Natural killer cell (primary cell): ENCODE data around the gene RSF1. TPM values are rescaled to one million over a fixed set of nuclear protein-coding genes. Genes with fewer than 3 reads are reported as not detected.
"Not testable (repeated sequence)": the region's sequence is repeated elsewhere in the genome, so short reads cannot be mapped to it uniquely, and the experiment has no call there.

Source experiments
- ATAC-seq, 3 donors: fragments of 150-1000 bp in 2 of 3; fragments of 200-7000 bp in 1 of 3; cut with Tn5 transposase; 1 replicate in 1 of 3; 2 replicates in 2 of 3; pipeline ENCODE4 v1.10.0; 2021; ENCODE audit warnings: mild to moderate bottlenecking in 2 of 3, moderate library complexity in 2 of 3
- DNase-seq, 2 donors: peaks; one replicate each; pipeline versions ENCODE4 v3.0.0 to v3.0.0-alpha.2; 2013 to 2021; ENCODE audit warnings: mixed read lengths in 1 of 2
- H3K27ac ChIP-seq: one replicate; pipeline ENCODE4 v1.5.1; 2013; ENCODE audit warnings: mild to moderate bottlenecking, low read length
- H3K27me3 ChIP-seq: one replicate; pipeline ENCODE4 v1.6.1; 2013; ENCODE audit warnings: low read length; ENCODE audit not compliant: control insufficient read depth, insufficient read depth
- H3K36me3 ChIP-seq: one replicate; pipeline ENCODE4 v1.6.1; 2013; ENCODE audit warnings: low read length; ENCODE audit not compliant: control insufficient read depth, insufficient read depth
- H3K4me1 ChIP-seq: one replicate; pipeline ENCODE4 v1.6.1; 2013; ENCODE audit warnings: low read length; ENCODE audit not compliant: control insufficient read depth, insufficient read depth
- H3K4me3 ChIP-seq: one replicate; pipeline ENCODE4 v1.5.1; 2013; ENCODE audit warnings: low read length
- H3K9me3 ChIP-seq: one replicate; pipeline ENCODE4 v1.6.1; 2013; ENCODE audit warnings: low read length; ENCODE audit not compliant: control insufficient read depth, insufficient read depth
- H3K27ac Mint-ChIP-seq, 2 donors: one replicate each; pipeline ENCODE4 v1.8.0; 2022; ENCODE audit warnings: mild to moderate bottlenecking in 2 of 2, mixed read lengths in 2 of 2, moderate library complexity in 1 of 2
- H3K27me3 Mint-ChIP-seq, 2 donors: one replicate each; pipeline ENCODE4 v1.8.0; 2022; ENCODE audit warnings: low read depth in 2 of 2, mixed read lengths in 2 of 2
- H3K36me3 Mint-ChIP-seq: one replicate; pipeline ENCODE4 v1.8.0; 2022; ENCODE audit warnings: mixed read lengths
- H3K4me1 Mint-ChIP-seq, 2 donors: one replicate each; pipeline ENCODE4 v1.8.0; 2022; ENCODE audit warnings: mixed read lengths in 2 of 2
- H3K4me3 Mint-ChIP-seq: one replicate; pipeline ENCODE4 v1.8.0; 2022; ENCODE audit warnings: mild to moderate bottlenecking, moderate library complexity, mixed read lengths
- H3K9me3 Mint-ChIP-seq, 2 donors: one replicate each; pipeline ENCODE4 v1.8.0; 2022; ENCODE audit warnings: mixed read lengths in 2 of 2
- CTCF ChIP-seq: fragments of 200-600 bp; IDR thresholded peaks from one replicate; pipeline ENCODE4 v1.8.0; 2022; ENCODE audit warnings: antibody characterized with exemption
- WGBS: methylation state at CpG from one replicate; pipeline ENCODE4 v1.1.7; 2013; ENCODE audit warnings: missing lambda C conversion rate; ENCODE audit not compliant: insufficient coverage; 5-methylcytosine and 5-hydroxymethylcytosine counted together
- intact Hi-C: fragments of 100-400 bp; cut with micrococcal nuclease; formaldehyde crosslinking; loops from one replicate; pipeline ENCODE4 v1.14.2; 2022
- total RNA-seq, 4 donors: library from RNA; stranded (reverse); fragments of 120-200 nt in 1 of 4; gene quantifications; one replicate each; pipeline versions ENCODE4 v1.2.3 to v1.2.4, GENCODE V29; 2013 to 2022

Gene RSF1
- total RNA-seq, 3 donors from 2014 or later (not counting 1 experiment from before 2014, with no cell fraction given) = 87.3 to 119 (median 110) TPM

GRCh38 chr11:77851503-77851902 lies 31.0 kb upstream of the RSF1 start:
- Histone ChIP-seq H3K9me3 (peaks cover 9% of the 10 kb centered on the region), H3K36me3 (peaks cover 2% of the 10 kb centered on the region), H3K4me1 (no peaks in the 10 kb centered on the region), H3K4me3 (no peak overlapping the region), H3K27me3 (no peaks in the 10 kb centered on the region), H3K27ac (no peak overlapping the region)
- Mint-ChIP-seq H3K27me3 (no peaks in the 10 kb centered on the region), H3K27ac (no peak overlapping the region), H3K36me3 (peaks cover 6% of the 10 kb centered on the region), H3K4me1 (peaks cover 0 to 5% of the 10 kb centered on the region in 2 donors), H3K9me3 (no peaks in the 10 kb centered on the region), H3K4me3 (no peak overlapping the region)
- no peak for TF ChIP-seq CTCF
- no peak for DNase-seq
- ATAC-seq = no peak
- WGBS = 78% methylated on average over 1 of the region's 1 CpG
- intact Hi-C loops = no loop called here

- H3K27me3 Mint-ChIP-seq, H3K4me3 Mint-ChIP-seq, H3K4me3 ChIP-seq, H3K27me3 ChIP-seq, H3K27ac ChIP-seq, H3K4me1 Mint-ChIP-seq, H3K36me3 ChIP-seq, H3K27ac Mint-ChIP-seq, ATAC-seq, DNase-seq, intact Hi-C loops, H3K4me1 ChIP-seq, H3K9me3 Mint-ChIP-seq, H3K9me3 ChIP-seq: not testable (repeated sequence)
- WGBS = 96% methylated on average over 4 of the region's 5 CpGs
- H3K36me3 Mint-ChIP-seq = peaks cover 27% of the 10 kb centered on the region
Observed at GRCh38 chr11:77843700-77844099, 23.2 kb upstream of the RSF1 start.

GRCh38 chr11:77842441-77843121 lies 22.1 kb upstream of the RSF1 start:
- peaks cover 27% of the 10 kb centered on the region for H3K36me3 Mint-ChIP-seq
- Histone ChIP-seq H3K9me3 (peaks cover 6% of the 10 kb centered on the region), H3K27me3 (no peaks in the 10 kb centered on the region), H3K4me1 (no peaks in the 10 kb centered on the region), H3K36me3 (peaks cover 5% of the 10 kb centered on the region), H3K4me3 (no peak overlapping the region), H3K27ac (no peak overlapping the region)
- H3K27ac Mint-ChIP-seq = no peak overlapping the region
- intact Hi-C loops = no loop called here
- H3K9me3 Mint-ChIP-seq = peaks cover 2 to 8% of the 10 kb centered on the region in 2 donors
- TF ChIP-seq CTCF = no peak
- DNase-seq (no peak), ATAC-seq (no peak)
- 14% methylated on average over 1 of the region's 1 CpG for WGBS
- H3K4me1 Mint-ChIP-seq = no peaks in the 10 kb centered on the region
- no peak overlapping the region for H3K4me3 Mint-ChIP-seq
- H3K27me3 Mint-ChIP-seq = no peaks in the 10 kb centered on the region

- Mint-ChIP-seq H3K9me3 (no peaks in the 10 kb centered on the region), H3K36me3 (no peaks in the 10 kb centered on the region), H3K4me1 (no peaks in the 10 kb centered on the region), H3K27ac (no peak overlapping the region), H3K27me3 (no peaks in the 10 kb centered on the region), H3K4me3 (no peak overlapping the region)
- ATAC-seq (no peak), DNase-seq (no peak)
- Histone ChIP-seq H3K27me3 (no peaks in the 10 kb centered on the region), H3K9me3 (no peaks in the 10 kb centered on the region), H3K36me3 (no peaks in the 10 kb centered on the region), H3K4me3 (no peak overlapping the region), H3K4me1 (no peaks in the 10 kb centered on the region), H3K27ac (no peak overlapping the region)
- 66% methylated on average over 4 of the region's 4 CpGs for WGBS
- TF ChIP-seq CTCF = no peak
- intact Hi-C loops = no loop called here
Observed at GRCh38 chr11:77833302-77833701, 12.8 kb upstream of the RSF1 start.
